NCI-H187 (cell line): ENCODE data around the gene YWHAQ.

Experiments
- DNase-seq, 2 experiments: peaks; one replicate each; lab custom pipeline; 2025; lab: John Stamatoyannopoulos, UW

The YWHAQ gene

DNA sequence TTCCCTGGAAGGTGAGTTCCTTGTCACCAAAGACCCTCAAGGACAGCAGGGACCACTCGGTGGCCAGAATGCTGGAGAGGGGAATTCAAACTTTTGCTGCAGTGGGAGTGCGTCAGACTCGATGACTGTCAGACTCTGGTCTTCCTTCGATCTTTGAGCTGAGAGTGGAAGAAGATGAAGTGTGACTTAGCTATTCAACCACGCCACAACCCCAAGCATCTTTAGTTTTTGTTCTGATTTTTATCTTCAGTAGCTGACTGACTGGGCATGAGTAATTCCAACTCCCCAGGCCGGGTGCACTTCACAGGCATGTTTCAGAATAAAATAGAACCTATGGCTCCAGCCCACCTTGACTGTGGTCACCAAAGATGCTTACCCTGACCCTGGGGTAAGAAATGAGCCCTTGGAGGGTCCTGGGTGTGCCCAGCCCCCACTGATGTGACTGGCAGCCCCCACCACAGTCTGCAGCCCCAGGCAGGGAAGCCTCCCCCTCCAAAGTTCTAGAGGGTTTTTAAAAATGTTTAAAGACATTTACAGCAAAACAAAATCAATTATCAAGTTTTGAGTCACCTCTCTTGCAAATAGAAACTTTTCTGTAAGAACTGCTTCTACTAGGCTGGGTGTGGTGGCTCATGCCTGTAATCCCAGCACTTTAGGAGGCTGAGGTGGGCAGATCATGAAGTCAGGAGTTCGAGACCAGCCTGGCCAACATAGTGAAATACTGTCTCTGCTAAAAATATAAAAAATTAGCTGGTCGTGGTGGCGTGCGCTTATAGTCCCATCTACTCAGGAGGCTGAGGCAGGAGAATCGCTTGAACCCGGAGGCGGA, 24.9 kb upstream of the YWHAQ start:
- DNase-seq: no peak

DNA sequence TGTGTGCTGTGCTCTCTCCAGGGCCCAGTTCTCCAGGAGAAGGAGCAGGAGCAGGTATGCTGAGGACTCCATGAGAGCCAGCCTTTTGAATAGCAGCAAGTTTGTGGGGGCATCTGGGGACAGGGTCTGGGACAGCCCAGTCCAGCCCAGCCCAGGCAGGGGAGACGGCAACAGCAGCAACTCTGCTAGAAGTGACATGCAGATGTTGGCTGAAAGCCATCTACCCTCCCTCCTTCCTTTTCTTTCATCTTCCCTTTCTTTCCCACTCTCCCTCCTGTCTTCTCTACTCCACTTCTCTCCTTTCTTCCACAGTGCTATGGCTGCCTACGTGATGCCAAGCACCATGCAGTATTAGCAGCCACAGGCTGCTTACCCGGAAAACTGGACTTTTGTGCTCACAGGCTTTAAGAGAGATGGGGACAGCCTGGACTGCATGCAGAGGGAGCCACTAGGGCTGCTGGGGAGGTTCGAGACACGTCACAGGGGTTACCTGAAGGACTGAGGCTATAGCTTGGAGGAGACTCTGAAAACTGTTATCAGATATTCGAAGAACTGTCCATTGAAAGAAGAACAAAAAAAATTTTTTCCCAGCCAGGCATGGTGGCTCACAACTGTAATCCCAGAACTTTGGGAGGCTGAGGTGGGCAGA, 23.8 kb upstream of the YWHAQ start:
- DNase-seq: no peak

DNA sequence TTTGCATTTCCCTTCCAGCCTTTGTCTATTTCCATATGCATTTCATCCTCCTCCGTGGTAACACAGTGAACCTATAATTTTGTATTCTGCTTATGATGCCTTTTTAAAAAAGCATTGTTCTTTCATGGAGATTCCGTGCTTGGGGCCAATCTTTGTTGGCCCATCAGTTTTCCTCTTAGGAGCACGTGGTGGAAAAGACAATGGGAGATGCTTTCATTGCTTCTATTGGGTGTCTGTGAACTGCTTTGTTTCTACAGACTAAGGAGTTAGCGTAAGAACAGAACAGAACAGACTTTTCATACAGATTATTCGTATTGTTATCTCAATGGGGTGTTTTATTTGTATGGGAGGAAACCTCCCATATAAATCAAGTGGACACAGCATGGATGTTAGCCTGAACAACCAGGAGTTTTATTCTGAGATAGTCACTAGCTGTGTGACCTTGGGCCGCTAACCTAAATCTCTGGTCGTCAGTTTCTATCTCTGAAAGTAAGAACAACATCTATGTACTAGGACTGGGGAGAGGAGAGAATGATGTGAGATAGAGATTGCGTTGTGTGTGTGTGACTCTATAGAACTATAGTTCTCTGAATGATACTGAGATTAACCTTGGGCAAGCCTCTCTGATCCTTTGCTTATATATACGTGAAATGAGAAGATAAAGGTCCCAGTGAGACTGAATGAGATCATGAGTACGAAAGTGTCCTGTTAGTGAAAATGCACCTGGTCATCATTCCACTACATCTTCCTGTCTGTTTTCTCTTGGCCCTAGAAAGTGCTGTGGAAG, 22.9 kb upstream of the YWHAQ start:
- no peak for DNase-seq

DNA sequence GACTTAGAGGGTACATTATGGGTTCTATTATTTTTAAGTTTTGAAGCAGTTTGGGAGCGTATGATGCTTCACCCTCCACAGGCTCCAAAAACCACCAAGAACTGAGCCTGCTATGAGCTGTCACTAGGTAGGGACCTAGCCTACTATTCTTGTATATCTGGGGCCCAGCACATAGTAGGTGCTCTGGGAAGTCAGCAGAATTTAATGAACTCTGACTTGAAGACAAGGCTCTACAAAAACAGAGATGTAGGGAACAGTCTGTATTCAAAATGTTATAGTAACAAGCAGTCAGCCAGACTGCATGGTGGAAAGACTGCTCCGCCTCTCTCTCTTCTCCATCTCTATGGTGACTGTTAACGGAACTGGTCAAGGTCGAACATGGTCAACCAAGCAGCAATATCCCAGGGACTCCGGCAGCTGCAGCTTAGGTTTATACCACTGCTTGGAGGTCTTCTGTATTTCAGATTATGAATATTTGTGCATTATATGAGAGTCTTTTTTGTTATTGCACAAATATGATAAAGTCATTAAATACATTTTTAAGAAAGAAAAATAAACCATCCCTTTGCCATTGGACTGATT, 22.2 kb upstream of the YWHAQ start:
- no peak for DNase-seq

DNA sequence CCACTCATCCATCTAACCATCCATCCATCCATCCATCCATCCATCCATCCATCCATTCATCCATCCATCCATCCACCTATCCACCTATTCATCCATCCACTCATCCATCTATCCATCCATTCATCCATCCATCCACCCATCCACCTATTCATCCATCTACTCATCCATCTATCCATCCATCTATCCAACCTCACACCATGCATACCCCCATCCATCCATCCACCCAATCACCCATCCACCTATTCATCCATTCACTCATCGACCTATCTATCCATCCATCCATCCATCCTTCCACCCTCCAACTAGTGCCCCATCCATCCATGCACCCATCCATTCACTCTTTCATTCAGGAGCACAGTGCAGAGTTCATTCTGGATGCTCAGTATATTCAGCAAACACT, 21.5 kb upstream of the YWHAQ start:
- no peak for DNase-seq

DNA sequence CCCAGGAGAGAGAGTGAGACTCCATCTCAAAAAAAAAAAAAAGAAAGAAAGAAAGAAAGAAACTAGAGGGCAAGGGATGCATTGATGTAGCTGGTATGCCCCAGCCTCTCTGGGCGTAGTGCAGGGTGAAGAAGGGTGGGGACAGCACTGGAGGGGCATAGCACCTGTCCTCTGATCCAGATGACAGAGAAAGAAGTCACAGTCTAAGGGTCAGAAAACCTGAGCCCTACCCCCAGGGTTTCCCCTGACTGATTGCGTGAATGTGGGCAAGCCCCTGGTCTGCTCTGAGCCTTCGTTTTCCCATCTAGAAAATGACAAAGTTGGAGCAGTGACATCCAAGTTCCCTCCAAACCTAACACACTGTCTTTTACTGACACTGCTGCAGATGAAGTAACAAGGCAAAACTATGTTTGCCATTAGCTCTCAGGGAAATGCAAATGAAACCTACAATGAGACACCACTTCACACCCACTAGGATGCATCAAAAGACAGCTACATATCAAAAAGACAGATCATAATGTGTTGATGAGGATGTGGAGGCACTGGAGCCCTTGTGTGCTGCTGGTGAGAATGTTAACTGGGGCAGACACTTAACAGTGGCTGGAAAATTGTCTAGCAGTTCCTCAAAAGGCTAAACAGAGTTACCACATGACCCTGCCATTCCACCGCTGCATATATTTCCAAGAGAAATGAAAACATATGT, 19.5 kb upstream of the YWHAQ start:
- no peak for DNase-seq

DNA sequence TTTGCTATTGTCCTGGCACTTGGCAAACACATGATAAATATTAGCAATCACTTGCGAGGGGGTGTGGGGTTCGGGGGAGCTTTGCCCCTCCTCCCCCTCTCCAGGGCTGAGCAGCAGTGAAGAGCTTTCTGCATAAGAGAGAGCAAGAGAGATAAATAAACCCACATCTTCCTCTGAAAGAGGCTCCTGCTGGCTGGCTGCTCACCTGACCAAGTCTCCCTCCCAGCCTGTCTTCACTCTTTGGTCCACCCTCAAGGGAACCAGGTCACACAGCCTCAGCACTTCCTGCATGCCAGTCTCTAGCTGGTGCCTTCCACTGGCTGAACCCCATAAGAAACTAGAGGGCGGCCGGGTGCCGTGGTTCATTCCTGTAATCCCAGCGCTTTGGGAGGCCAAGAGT, 18.5 kb upstream of the YWHAQ start:
- peak; percentile 75 to 81 for DNase-seq

DNA sequence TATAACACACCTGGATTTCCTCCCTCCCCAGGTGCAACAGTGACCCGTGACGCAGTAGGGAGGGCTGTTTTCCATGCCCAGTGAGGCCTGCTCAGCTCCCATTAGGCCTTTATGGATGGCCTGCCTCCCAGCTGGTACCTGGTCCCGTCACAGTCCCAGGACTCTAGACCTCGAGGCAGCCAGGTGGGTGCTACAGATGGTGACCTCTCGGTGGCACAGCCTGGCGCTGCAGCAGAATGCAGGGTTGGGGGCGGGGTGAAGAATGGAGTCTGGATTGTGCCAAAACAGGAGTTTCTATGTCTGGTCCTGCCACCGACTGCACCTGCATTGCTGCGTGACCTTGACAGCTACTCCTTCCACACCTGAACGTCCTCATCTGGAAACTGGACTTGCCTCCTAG, 18.0 kb upstream of the YWHAQ start:
- peak; percentile 75 to 81 for DNase-seq

DNA sequence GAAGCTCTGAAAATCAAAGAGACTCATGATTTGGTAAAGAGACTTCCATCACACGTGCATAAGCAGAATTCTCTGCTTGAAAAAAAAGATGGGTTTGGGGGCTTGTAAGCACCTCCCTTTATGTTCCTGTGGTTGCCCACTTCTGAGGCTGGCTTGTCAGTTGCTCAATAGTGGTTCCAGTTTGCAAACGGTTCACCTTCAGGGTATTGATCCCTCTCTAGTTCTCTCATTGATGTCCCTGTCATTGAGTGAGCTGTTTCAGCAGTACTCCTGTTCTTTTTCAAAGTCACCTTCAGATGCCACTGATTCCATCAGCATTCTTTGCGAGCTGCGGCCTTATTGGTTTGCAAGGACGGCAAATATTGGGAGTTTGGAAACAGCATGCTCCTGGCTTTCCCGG, 17.1 kb upstream of the YWHAQ start:
- DNase-seq: no peak

DNA sequence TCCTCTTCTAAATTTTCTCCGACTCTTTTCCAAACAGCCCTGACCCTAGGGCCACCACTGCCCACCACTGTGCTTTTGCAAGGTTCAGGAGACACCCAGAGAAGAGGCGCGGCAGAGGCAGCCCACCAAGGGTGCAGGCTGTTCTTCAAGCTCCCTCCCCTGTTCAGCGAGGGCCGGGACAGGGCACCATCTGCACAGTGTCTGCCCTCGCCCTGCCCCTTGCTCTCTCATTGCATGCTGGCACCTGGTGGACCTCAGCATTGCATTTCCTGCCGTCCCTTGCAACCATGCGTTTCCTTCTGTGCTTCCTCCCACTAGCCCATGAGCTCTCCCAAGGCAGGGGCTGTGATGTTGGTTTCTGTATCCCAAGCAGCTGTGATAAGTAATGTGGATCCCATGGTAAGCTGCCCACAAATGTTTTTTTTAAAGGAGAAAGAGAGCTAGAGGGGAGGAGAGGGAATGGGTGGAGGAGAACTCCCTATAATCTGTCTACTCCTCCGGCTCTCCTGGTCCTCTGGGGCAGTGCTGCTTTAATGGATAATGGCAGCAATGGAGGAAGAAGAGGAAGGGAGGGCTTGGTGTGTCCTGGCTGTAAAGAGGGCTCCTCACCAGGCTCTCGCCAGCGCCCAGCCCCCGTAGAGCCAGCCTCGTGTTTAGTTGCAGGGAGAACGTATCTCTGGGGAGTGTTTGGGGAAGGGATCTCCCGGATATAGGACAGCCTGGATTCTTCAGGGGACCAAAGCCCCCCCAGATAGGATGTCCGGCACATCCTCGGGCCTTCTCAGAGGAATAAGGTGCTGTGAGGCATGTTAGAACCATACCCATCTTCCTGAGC, 15.6 kb upstream of the YWHAQ start:
- DNase-seq: no peak

DNA sequence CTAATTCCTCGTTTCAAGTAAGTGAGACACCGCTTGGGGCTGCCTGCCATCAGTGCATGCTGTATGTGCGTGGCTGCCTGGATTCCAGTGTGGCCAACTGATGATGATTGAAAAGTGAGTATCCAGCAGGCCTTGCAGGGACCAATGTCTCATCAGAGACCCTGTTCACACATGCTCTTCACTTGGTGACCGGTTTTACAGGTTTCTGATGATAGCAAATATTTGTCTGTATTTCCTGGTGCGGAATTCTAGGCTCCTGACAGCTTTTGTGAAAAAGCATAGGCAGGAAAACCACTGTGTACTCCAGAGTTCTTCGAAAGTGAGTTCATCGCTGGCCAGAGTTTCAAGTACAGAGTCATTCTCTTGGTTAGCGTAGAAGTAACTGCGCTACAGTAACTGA, 13.8 kb upstream of the YWHAQ start:
- DNase-seq: no peak

DNA sequence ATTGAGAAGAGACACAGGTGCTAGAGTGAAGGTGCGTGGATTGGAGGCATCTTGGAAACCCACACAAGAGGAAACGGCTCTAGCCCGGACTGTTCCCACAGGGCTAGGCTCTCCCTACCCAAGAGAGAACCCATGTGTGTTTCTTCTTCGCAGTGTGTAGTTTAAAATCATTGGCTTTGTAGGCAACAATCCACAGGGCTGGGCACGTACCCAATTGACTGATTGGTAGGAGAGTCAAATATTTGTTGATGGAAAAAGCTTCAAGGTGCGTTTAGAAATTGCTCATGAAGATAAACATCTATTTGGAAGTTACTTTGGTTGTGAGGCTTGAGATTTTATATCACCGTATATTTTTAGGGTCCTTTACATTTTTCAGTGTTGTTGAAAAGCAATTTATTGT, 13.2 kb upstream of the YWHAQ start:
- no peak for DNase-seq

DNA sequence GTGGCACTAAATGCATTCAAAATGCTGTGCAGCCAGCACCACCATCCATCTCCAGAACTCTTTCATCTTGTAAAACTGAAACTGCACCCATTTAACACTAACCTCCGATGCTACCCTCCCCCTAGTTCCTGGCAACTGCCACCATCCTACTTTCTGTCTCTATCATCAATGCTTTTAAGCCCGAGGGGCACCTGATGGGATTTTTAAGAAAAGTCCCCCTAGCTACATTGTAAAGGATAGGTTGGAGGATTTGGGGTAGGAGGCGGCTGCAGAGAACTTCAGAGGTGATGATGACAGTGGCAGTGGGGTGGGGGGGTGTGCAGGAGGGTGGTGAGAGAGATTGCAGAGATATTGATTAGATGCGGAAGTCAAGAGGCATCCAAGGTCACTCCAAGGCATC, 10.8 kb upstream of the YWHAQ start:
- no peak for DNase-seq

DNA sequence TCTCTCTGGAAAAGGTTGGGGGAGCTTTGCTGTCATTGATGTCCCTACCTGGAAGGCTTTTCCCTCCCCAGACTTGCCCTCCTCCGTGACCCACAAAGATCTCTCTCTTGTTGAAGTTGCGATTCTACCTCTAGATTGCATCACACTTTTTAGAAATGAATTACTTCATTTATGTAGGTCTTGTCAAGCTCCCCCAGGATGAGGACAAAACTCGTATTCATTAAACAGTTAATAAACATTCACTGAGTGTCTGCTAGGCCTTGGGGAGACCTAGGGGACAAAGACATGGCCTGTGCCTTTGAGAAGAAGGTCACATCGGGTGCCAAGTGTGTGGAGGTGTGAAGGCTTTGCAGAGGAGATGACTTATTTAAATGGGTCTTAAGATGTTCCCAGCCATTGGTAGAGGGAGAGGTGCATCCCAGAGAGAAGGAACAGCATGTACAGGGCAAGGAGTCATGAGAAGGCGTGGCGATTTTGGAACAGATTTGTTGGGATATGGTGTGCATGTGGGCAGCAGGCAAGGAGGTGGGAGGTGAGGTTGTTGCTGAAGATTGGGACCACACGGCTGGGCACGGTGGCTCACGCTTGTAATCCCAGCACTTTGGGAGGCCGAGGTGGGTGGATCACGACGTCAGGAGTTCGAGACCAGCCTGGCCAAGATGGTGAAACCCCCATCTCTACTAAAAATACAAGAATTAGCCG, 9.8 kb upstream of the YWHAQ start:
- no peak for DNase-seq

DNA sequence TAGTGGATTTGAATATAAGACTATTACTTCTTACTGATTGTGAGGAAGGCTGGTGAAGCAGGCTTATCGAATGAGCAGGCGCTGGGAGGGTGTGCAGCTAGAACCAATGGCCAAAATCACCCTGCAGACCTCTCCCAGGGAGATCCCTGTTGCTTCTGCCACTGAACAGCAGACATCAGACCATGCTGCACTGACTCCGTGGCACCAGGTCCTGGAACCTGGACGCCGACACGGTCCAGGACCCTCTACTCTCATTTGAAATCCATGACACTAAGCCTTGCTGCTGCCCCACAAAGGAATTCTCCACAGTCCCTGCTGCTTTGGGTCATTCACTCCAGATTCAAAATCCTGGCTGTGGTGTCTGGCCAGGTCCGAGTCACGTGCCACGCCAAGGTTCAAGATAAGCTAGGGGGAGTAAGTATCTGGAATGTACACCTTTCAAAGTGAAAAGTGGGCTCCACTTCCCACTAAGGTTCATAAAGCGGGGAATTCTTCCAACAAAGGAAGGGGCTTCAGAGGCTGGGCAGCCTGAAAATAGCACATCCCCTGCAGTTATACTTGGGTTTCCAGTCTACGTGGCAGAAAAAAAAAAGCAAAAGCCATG, 9.0 kb upstream of the YWHAQ start:
- DNase-seq: no peak

DNA sequence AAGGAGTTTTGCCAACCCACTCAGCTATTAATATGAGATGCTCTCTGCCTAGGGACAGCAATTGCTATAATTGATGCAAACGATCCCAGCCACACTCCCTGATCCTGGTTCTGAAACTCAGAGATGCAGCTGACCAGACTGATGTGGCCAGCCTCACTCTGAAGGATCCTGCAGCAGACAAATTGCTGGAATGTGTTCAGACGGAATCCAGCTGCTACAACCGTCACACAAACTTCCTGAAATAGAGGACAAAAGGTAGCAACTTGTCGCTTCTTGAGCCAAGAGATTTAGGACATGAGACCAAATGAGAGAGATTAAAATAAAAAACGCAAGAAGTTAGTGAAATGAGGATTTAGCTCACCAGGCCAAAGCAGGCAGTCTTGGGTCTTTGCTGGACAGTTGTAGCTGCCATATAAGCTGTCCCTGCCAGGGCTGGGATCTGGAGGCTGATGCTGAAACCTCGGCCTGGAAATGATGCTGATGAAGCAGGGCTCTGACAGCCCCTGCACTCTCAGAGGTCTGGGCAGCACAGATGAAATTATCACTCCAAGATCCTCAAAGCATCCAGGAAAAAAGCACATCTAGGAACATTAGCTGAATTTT, 8.3 kb upstream of the YWHAQ start:
- no peak for DNase-seq

DNA sequence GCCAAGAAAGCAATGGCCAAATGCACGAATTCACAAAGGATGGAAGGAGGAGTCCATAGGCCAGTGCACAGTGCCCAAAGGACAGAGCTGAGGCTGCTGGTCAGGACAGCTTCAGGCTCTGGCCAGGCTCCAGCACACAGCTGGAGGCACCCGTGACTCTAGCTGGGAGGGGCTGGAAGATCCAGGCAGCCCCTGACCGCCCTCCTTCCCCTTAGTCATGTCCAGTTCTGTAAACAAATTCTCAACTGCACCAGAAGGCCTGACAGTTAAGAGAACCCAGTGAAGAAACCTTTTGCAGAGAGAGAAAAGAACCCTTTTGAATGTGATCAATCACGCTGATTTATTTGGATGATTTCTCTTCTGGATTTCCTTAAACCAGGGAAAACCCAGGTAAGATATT, 7.7 kb upstream of the YWHAQ start:
- DNase-seq: no peak

DNA sequence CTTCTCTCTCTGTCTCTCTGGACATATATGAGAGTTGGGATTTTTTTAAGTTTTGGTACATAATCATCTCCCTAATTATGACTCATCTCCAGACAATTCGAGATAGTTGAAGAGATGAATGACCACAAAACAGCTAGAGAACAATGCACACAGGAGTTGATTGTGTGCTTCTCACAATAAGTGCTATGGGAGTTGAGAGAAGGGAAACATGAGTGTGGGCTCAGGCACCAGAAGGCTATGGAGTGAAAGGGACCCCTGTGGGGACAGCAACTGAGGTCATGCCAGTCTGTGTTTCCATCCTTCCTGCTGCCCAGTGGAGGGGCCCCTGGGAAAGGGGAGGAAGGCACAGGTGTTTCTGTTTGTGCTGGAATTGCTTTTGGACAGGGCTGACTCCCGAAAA, 6.5 kb upstream of the YWHAQ start:
- no peak for DNase-seq

DNA sequence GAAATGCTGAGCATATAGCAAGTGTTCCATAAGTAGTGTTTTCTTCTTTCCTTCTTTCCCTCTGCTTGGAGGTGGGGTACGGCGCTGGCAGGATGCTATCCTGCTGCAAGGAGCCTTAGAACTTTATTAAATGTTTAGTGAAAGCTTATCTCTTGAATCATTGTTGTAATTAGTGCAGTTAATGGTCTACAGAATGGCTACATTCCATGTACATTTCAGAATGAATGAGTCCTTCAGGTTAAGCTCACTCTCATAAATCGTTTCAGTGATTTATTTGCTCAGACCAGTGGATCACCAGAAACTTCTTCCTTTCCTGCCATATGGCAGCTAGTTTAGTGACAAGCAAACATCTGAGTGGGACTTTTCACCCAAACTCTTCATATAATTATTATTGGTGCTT, 3.3 kb upstream of the YWHAQ start:
- DNase-seq: no peak
